ENCODE measurements around the gene EGFL8. TPM values are rescaled to one million over a fixed set of nuclear protein-coding genes. Genes with fewer than 3 reads are reported as not detected.
"Not testable (repeated sequence)": the region's sequence is repeated elsewhere in the genome, so short reads cannot be mapped to it uniquely, and the experiment has no call there.

The EGFL8 gene
- total RNA-seq, 1 donor from 2014 or later, result 8.7 TPM

DNA sequence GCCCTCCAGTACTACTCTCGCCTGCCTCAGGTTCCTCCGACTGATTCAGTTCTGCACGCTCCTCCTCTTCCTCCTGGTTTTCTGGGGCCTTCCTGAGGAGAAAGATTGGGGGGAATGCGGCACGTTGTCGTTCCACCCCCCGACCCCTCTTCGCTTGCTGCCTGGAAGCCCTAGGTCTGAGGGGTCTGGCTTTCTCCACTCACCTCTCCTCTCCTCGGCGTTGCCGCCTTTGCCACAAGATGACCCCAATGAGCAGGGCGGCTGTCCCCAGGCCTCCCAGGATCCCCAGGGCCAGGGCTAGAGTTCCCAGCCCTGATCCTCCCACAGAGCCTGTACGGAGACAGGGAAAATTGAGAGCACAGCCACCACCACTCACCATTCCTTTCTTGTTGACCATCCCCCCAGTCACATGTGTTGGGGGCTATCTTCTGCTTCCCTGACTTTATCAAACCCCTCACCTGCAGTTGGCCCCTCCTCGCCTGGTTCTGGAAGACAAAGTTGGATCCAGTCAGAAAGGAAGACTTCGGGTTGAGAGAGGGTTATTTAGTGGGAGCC is 16.8 kb downstream of the EGFL8 start:
- intact Hi-C loops (cut with micrococcal nuclease), result no loop called here

DNA sequence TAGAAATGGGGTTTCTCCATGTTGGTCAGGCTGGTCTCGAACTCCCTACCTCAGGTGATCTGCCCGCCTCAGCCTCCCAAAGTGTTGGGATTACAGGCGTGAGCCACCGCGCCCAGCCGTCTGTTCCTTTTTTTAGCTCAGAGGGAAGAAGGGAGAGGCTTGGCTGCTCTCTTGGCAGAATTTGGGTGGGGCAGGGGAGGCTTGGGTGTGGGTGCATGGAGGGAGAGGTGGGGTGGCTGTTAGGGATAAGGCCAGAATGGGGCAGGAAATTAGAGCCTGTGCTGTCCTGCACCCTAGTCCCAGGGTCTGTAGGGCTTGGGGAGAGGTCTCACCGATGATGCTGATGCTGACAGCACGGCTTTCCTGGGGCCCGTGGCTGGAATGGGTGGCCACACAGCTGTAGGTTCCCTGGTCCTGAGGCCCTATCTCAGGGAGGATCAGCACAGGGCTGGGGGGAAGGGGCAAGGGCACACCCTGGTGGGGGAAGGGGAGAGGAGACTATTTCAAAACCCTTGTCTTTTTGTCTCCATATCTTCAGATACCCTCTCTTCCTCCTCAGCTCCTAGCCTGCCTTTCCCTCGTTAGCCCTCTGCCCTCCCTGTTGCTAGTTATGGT is 17.6 kb downstream of the EGFL8 start:
- intact Hi-C loops (cut with micrococcal nuclease), result no loop called here

DNA sequence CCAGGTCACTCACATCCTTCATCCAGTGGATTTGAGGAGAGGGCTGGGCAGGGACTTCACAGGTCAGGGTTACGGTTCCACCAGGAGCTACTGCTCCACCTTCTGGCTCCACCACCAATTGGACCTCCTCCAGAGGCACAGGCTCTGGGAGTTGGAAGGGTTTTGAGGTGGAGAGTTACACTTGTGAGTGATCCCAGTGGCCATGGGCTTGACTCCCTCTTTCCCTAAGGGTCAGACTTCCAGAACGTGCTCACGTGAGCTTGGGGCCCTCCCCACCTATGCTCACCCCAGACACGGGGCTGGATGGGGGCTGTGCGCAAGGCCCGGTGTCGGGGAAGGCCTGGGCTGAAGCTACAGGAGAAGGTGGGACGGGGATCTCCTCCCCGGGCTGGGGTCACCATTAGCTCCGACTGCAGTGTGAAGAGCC is 18.2 kb downstream of the EGFL8 start:
- intact Hi-C loops (cut with micrococcal nuclease), result no loop called here

DNA sequence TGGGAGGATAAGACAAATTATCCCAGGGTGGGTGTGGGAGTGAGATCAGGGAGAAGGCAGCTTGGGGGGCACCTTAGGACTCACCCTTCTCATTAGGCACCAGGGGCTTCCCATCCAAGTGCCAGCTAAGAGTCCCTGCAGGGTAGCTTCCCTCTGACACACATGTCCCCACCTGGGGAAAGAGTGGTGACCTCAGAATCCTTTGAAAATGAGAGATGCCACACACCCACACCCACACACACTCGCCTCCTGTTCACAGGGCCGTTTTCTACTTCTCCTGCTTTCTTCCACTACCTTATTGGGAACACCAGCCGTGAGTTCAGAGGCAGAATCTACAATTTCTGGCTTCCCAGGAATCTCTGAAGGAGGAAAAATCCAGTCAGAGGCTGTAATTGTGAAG is 18.6 kb downstream of the EGFL8 start:
- intact Hi-C loops (cut with micrococcal nuclease), result no loop called here

DNA sequence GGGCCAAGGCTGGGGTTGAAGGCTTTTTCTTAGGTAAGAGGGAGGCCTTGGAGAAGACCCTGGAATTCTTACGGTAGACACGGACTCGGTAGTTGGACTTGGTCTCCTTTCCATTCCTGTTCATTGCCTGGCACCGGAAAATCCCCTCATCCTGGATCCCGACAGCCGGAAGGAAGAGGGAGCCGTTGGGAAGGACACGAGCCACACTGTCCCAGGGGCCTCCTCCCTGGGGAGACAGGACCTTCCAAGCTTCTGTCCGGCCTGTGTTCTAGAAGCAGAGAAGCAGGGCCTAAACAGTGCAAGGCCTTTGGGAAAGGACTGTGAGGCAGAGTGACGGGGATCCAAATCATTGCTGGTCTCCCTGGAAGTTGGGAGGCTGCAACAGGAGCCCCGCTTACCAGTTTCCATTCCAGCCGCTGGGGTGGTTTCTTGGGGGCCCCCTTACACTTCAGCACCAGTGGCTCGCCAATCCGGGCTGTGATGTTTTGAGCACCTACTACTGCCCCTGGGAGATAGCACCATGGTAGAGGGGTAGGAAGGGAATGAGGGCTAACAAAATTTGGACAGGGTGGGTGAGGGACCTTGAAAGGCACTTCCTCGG is 19.2 kb downstream of the EGFL8 start:
- intact Hi-C loops (cut with micrococcal nuclease), result no loop called here

DNA sequence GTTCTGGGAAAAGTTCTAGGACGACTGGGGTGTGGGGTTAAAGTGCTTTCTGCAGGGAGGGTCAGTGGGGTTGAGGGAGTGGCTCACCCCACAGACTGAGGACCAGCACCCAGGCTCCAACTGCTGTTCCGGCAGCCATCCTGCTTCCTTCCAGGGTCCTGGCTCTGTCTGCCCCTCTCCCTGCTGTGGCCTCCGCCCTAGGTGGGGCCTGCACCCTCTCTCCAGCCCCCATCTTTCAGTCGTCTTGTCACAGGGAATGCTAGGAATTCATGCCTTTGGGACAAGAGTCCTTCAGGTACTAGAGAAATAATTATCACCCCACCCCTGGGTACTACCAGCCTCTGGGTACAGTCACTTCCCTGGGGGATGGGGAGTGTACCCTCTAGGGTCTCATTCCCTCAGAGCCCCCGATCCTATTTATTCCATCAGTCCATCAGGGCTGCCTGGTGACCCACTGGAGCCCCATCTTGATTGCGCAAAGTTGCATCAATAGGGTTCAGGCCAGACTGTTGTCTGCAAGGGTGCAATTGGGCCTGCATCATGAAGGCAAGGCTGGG is 19.8 kb downstream of the EGFL8 start, which contains the start of gene AGER:
Gene AGER, minus strand, starts transcription at position 170 of the 557 bp plus-strand sequence. Its CDS starts 31 bp downstream, at position 139.
- intact Hi-C loops (cut with micrococcal nuclease), result no loop called here

DNA sequence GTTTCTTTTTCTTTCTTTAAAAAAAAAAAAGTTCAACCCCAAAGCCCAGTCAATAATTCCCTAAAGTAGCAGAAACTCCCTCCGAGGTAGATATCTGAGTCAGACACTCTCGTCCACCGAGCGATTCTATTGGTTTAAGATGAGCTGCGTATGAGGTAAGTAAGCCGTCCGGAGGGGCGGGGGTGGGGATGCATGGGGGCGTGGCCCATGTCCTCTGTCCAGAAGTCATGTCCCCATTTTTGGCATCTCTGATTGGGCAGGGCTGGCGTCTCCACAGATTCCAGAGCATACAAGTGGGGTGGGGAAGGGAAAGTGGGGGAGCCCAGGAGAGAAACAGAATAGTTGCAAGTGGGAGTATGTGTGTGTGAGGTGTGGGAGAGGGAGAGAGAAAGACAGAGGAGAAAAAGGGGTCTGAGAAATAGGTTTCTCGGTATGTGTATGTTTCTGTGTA is 21.3 kb downstream of the EGFL8 start:
- intact Hi-C loops (cut with micrococcal nuclease), result not testable (repeated sequence)

DNA sequence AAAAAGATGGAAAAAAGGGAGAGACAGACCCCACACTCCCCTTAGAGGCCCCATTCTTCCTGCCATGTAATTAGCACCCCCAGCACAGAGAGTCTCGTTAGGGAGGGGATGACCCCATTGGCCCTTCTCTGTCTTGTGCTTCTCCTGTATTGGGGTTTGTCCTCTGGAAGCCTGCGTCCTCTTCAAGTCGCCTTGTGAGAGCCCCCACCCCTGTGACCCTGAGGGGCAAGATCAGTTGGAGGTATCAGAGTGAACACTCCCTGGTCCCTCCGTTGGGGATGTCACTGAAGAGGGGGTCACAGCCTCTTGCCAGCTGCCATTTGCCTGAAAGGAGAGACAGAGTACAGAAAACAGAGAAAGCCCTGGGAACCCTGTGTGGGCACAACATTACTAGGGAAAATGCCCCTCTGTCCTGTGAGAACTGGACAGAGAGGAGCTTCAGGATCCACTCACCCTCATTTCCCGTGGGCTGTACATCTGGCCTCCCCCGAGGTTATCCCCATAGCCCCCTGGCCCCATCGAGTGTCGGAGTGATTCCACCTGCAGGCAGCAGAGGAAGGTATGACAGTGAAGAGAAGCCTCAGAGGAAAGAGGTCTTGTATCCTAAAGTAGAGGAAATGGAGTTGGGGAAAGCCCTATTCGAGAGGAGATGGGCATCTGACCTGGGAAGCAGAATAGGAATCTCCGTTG is 21.9 kb downstream of the EGFL8 start:
- intact Hi-C loops (cut with micrococcal nuclease), result not testable (repeated sequence)

DNA sequence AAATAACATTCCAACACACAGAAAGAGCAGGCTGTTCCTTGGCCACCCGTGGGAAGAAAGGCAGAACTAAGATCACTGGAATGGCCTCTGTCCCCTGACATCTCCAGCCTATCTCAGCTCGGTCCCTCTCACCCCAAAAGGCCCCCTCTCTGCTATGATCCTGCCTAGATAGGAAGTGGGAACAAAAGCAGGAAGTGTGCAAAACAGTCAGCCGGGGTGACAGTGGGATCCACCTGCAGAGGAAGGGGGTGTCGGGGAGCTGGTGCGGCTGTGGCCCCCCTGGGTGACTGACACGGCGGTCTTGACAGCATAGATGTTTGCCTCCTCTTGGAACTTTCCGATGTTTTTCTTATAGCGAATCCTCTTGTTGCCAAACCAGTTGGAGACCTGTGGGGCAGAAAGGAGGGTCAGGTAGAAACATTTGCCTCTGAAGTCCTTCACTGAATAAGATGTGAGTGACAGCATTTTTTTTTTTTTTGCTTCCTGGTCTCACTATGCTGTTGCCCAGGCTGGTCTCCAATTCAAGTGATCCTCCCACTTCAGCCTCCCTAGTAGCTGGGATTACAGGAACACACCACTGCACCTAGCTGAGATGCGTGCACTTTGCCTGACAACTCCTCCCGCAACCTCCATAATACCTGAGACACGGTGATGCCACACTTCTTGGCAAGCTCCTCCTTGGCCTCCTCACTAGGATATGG is 22.8 kb downstream of the EGFL8 start:
- intact Hi-C loops (cut with micrococcal nuclease), result no loop called here

DNA sequence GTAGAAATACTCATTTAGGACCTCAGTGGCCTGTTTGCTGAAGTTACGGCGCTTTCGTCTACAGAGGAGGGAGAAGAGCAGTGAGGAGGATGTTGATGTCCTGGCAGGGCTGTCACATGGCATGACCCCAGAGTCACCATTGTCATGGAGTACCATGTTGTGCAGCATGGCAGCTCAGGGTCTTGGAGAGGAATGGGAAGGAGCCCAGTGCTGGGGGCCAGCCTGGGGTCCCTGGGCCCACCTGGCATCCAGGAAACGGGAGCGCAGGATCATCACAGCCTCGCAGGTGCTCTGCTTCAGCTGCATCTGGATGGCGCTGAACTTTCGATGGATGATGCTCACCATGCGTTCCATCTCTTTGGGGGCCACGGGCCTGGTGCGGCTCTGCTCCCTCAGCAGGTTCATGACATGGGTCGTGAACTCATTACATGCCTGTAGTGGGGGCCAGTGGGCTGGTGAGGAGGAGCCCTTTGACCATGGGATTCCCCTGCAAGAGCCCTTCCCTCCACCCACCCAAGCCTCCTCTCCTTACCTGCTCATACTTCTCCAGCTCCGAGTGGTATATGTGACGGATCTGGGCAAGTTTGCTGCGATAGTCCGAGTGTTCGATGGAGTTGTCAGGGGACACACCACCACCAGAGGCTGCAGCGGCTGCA is 23.5 kb downstream of the EGFL8 start:
- intact Hi-C loops (cut with micrococcal nuclease), result not testable (repeated sequence)

DNA sequence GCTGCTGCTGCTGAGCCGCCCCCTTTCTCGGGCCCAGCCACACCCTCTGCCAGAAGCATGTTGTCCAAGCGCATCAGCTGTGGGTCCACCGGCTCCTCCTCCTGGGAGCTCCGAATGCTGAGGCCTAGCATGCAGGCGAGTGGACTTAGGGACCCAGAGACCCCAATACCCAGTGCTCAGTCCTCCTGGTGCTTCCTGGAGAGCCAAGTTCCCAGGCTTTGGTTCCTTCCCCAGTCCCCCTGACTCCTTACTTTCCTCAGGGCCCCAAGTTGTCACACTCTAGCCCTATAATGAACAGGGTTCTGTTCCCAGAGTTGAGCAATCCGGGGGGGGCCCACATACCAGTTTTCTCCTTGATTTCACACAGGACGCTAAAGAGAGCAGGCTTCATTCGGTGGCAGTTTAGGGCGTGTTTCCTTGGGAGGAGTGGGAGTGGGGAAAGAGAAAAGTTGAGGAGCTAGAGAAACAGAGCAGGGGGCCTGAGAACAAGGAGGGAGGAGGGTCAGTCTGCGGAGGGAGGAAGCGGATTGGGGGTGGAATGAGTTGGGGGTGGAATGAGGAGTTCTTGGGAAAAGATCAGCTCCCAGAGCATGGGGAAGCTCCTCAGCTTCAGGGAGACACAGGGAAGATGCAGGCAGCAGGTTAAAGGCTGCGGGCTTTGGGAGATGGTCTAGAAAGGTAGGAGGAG is 24.1 kb downstream of the EGFL8 start:
- intact Hi-C loops (cut with micrococcal nuclease), result no loop called here

DNA sequence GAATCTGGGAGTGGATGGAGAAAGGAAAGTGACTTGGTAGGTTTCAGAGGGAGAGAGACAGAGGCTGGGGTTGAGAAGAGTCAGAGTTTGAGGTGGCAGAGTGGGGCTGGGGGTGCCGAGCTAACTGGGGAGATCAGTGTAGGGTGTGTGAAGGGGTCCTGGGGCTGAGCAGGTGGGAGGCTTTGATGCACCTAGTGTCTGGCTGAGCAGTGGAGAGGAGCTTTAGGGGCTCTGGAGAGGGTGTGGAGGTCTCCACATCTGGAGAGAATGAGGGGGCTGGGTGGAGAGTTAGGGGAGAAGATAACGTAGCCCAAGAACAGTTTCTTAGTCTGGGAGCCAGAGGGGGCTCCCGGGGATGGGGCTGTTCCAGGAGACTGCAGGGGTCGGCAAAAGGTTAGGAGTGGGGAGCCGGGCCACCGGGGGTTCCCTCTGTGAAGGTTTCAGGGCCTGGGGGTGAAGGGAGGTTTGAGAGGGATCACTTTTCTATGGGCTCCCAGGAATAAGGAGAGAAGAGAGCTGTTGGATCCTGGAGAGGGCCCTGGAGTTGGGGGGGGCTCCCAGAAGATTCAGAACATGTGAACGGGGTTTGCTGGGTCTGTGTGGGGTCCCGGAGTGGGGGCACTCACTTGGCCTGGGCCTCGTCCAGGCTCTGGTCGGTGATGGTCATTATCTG is 24.8 kb downstream of the EGFL8 start:
- intact Hi-C loops (cut with micrococcal nuclease), result no loop called here

DNA sequence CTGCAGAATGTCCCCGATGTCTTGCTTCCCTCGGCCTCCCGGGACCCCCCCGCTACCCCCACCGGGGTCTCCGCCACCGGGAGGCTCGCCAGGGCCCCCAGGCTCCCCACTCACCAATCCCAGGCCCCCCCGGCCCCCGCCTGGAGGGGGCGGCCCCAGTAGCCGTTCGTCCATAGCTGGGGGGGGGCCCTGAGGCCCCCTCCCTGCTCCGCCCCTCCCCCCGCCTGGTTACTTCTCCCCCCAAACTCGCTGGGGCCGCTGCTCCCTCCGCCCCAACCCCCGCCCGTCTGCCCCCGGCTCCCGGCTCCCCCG is 25.3 kb downstream of the EGFL8 start:
- intact Hi-C loops (cut with micrococcal nuclease), result loop anchor here (1.0 to 10.0 kb wide), 3 partner anchors 11 to 1845 kb away; partner anchors contain the start of genes ATF6B, RNF5 and RPP21

DNA sequence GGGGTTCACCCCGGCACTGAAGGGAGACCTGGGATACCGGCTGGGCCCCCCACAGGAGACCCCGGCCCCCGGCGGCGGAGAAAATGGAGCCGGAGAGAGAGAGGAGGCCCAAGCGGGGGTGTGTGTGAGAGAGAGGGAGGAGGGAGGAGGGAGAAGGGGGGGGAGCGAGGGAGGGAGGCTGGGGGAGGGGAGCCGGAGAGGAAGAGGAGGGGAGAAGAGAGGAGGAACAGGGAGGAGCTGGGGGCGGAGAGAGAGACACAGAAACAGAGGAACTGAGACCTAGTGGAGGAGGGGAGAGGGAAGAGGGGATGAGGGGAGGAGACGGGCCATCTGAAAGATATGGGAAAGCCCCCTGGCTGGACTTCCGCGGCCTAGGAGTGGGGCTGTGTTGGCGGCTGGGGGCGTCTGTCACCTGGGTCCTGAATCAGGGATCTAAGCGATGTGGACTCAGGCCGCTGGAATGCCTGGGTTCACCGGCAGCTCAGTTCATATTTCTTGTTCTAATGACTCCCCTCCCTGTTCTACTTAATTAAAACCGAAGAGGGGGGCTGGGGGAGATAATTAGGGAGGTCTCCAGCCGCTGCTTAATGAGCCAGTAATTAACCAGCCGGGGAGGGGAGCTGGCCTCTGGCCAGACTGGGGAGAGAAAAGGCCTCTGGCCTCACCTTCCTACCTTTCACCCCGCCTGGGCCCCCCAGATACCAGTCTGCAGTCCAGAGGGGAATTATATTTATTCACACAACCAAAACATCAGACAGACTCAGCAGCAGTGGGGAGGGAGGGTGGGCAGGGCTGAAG is 25.9 kb downstream of the EGFL8 start, which contains the start of gene PBX2:
Gene PBX2, minus strand, starts transcription at position 149 of the 798 bp plus-strand sequence. CDS start 287 bp downstream, outside the sequence.
- intact Hi-C loops (cut with micrococcal nuclease), result loop anchor here (1.0 to 10.0 kb wide), 3 partner anchors 12 to 1845 kb away; partner anchors contain the start of genes ATF6B, RNF5 and RPP21

DNA sequence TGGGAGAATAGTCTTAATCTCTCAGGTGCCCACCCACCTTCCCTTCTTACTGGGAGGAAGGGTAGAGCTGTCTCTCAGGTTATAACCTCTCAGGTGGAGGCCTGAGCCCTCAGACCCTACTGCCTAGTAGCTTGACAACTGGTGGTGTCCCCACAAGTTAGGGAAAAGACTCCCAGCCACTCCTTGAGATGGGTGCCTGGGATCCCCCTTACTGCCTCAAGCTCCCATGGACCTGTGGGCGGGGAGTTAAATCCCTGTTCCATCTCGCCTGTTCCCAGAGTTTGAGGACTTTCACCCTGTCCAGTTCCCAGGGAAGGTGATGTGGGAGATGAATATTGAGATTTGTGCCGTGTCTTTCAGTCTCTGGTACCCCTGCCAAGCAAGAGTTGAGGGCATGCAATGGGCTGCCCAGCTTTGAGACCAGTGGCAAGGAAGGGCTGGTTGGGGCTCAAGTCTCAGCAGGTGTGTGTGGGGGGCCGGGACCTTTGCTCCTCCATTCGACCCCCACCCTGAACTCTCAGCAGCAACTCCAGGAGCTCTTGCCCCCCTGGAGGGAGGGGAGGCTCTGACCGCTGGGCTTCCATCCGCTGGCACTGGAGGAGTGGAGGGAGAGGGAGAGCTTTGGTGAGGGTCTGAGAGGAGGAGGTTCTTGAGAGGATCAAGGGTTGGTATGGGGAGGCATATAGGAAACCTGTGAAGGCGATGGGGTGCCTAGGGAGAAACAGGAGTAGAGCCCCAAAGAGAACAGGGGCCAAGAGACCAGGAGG is 26.7 kb downstream of the EGFL8 start:
- intact Hi-C loops (cut with micrococcal nuclease), result loop anchor here (1.0 to 10.0 kb wide), 3 partner anchors 13 to 1846 kb away; partner anchors contain the start of genes ATF6B, RNF5 and RPP21

DNA sequence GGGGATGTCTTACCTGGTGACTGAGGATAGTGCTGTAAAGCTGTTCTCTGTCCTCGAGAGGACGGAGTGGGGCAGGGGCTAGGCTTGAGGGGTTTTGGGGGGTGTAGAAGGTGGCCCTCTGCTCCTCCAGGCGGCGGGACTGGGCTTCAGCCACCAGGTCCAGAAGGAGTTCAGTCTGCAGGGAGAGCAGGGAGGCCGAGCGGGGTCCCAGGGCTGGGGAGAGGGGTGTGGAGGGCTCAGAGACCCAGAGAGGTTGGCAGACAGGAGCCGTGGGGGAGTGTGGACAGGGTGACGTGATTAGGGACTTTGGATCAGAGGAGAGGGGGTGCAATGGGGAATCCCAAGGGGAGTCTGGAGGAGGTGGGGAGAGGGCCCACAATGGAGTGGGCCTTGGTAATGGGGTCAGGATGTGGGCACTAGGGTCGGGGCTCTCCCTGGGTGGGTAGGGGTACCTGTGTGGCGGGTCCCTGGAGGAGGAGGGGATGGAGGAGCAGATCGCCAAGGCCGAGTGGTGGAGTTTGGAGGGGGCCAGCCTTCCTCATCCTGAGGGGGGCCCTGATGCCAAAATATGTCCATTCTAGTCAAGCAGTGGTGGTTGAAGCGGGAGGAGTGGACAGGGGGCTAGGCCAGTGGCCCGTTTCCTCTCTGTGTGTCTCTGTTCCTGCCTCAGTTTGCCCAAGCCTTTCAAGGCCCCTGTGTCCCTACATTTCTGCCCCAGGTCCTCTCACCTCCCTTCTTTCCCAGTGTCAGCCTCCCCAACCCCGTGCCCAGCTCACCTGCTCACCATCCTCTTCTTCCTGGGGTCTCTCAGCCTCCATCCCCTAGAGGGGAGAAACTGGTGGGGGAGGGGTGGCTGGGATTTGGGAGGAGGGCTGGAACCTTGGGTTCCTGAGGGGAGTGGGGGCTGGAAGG is 27.6 kb downstream of the EGFL8 start:
- intact Hi-C loops (cut with micrococcal nuclease), result loop anchor here (10.0 kb wide), 1 partner anchor 1847 kb away; the partner anchor contains the start of gene RPP21
